Fibroblast of skin of scalp (primary cell): Measurements from ENCODE around the gene RFPL3.
"Not testable (repeated sequence)": the region's sequence is repeated elsewhere in the genome, so short reads cannot be mapped to it uniquely, and the experiment has no call there.

Experiments
- DNase-seq: peaks from one replicate; pipeline ENCODE4 v3.0.0-alpha.2; 2013

Gene RFPL3

GRCh38 chr22:32331236-32331917, 26.3 kb upstream of the RFPL3 start:
- no peak for DNase-seq

- no peak for DNase-seq
Observed at GRCh38 chr22:32331918-32332725, 25.5 kb upstream of the RFPL3 start.

- no peak for DNase-seq
Observed at GRCh38 chr22:32333141-32333768, 24.4 kb upstream of the RFPL3 start.

GRCh38 chr22:32333769-32334659, 23.7 kb upstream of the RFPL3 start:
- no peak for DNase-seq

- DNase-seq: no peak
Observed at GRCh38 chr22:32334660-32335365, 22.9 kb upstream of the RFPL3 start.

- no peak for DNase-seq
Observed at GRCh38 chr22:32335471-32335870, 22.2 kb upstream of the RFPL3 start.

GRCh38 chr22:32336121-32336603, 21.5 kb upstream of the RFPL3 start:
- DNase-seq: no peak

GRCh38 chr22:32336771-32337424, 20.8 kb upstream of the RFPL3 start:
- no peak for DNase-seq

- DNase-seq: not testable (repeated sequence)
Observed at GRCh38 chr22:32337425-32337824, 20.2 kb upstream of the RFPL3 start.

GRCh38 chr22:32338757-32339156, 18.9 kb upstream of the RFPL3 start:
- DNase-seq: no peak

GRCh38 chr22:32339190-32340012, 18.3 kb upstream of the RFPL3 start:
- DNase-seq: no peak

GRCh38 chr22:32340411-32340810, 17.3 kb upstream of the RFPL3 start:
- DNase-seq: no peak

- DNase-seq: no peak
Observed at GRCh38 chr22:32341122-32341740, 16.4 kb upstream of the RFPL3 start.

GRCh38 chr22:32342977-32343376, 14.7 kb upstream of the RFPL3 start:
- DNase-seq: no peak

- no peak for DNase-seq
Observed at GRCh38 chr22:32343941-32344340, 13.7 kb upstream of the RFPL3 start.

GRCh38 chr22:32348031-32348611, 9.5 kb upstream of the RFPL3 start:
- DNase-seq: no peak

- DNase-seq: not testable (repeated sequence)
Observed at GRCh38 chr22:32351875-32352274, 5.8 kb upstream of the RFPL3 start.

GRCh38 chr22:32352681-32353080, 5.0 kb upstream of the RFPL3 start:
- no peak for DNase-seq

- no peak for DNase-seq
Observed at GRCh38 chr22:32353292-32353691, 4.4 kb upstream of the RFPL3 start.
